HG02642 (cell line): ENCODE data around the gene SLIT3.
"Not testable (repeated sequence)": the region's sequence is repeated elsewhere in the genome, so short reads cannot be mapped to it uniquely, and the experiment has no call there.

Experiments
- ATAC-seq: cut with Tn5 transposase; IDR thresholded peaks from one replicate; pipeline ENCODE4 v1.9.1; 2021; ENCODE audit warnings: mild to moderate bottlenecking; ENCODE audit not compliant: unreplicated experiment, poor library complexity

SLIT3 gene

DNA sequence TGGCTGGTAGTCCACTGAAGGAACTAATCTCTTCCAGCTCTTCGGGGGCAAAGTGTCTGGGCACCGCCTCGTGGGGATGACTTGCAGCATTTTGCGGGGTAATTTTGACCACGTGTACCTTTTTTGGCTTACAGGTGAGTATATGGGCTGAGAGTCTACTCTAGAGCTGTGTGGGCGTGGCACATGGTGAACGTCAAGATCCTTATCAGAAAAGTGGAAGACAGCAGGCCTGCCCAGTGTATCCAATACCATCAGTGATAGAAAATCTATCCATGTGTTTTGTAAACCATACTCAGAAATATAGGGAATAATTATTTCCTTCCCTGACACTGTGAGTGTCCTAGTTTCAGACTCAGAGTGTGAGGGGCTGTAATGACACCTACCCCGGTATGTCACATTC, 148.5 kb downstream of the SLIT3 start:
- ATAC-seq, result no peak

GRCh38 chr5:169151051-169151805, 149.7 kb downstream of the SLIT3 start:
- ATAC-seq, result no peak

- ATAC-seq, result no peak
Measured at GRCh38 chr5:169150108-169150507, 150.8 kb downstream of the SLIT3 start.

- ATAC-seq, result no peak
Measured at GRCh38 chr5:169149317-169149716, 151.6 kb downstream of the SLIT3 start.

DNA sequence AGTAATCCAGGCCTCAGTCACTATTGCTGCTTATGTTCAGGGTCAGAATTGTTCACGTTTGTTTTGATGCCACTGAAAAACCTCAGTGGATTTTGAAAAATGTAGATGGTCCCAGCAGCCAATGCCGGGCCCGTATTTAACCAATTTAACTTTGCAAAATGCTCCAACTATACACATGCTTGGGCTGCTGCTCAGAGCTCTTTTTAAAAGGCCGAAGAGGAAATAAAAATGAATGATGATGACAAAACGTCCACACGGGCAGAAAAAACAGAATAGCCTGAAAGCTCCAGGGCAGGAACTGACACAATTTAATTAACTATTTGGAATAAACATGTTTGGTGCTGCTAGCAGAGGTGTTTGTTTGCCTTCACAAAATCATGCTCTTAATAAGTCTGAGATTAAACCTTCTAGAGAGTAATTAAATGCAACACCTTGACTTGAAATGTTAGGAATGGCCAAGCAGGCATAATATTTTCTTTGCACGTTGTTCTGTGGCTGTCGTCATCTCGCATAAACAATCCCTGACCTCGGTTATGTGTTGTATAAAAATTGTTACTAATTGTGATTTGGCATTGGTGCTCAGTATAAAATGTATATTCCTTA, 152.7 kb downstream of the SLIT3 start:
- ATAC-seq, result no peak

- ATAC-seq, result no peak
Measured at GRCh38 chr5:169147534-169147933, 153.4 kb downstream of the SLIT3 start.

DNA sequence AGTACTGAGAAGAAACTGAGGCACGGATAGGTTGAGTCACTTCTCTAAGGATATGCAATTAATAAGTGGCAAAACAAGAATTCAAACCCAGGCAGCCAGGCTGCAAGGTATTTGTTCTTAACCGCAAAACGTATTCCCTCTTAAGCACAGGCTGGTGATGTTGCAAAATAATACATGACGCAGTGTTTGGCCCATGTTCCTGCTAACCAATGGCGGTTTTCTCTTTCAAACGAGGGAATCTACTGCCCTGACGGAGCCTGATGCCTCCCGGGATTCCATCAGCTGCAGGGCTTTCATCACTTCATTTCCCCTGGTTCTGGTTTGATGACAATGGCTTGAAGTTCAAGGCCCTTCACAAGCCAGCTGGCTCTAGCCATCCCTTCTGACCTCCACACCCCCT, 154.8 kb downstream of the SLIT3 start:
- no peak for ATAC-seq

GRCh38 chr5:169142264-169142970, 158.5 kb downstream of the SLIT3 start:
- no peak for ATAC-seq

DNA sequence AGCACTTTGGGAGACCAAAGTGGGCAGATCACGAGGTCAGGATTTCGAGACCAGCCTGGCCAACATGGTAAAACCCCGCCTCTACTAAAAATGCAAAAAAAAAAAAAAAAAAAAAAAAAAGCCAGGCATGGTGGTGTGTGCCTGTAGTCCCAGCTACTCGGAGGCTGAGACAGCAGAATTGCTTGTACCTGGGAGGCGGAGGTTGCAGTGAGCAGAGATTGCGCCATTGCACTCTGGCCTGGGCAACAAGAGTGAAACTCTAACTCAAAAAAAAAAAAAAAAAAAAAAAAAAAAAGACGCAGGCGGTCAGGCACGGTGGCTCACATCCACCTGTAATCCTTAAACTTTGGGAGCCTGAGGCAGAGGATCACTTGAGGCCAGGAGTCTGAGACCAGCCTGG, 160.7 kb downstream of the SLIT3 start:
- not testable (repeated sequence) for ATAC-seq

- no peak for ATAC-seq
Measured at GRCh38 chr5:169139480-169140050, 161.4 kb downstream of the SLIT3 start.

GRCh38 chr5:169133531-169133930, 167.4 kb downstream of the SLIT3 start:
- ATAC-seq, result no peak

DNA sequence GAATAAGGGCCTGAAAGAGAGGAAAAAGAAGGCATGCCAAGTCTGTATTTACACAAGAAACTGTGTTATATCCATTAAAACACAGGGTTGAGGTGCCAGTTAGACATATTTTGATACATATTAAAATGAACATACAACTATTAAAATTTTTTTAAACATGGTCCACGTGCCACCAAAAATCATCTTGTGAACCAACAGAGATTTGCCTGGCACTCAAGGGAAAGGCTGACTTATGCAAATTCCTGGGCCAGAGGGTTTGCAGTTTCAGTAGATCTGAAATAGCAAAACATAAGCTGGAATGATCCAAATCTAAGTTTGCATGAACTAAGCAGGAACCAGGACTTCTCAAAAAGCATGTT, 168.7 kb downstream of the SLIT3 start:
- ATAC-seq, result no peak

- ATAC-seq, result no peak
Measured at GRCh38 chr5:169131616-169132301, 169.2 kb downstream of the SLIT3 start.

DNA sequence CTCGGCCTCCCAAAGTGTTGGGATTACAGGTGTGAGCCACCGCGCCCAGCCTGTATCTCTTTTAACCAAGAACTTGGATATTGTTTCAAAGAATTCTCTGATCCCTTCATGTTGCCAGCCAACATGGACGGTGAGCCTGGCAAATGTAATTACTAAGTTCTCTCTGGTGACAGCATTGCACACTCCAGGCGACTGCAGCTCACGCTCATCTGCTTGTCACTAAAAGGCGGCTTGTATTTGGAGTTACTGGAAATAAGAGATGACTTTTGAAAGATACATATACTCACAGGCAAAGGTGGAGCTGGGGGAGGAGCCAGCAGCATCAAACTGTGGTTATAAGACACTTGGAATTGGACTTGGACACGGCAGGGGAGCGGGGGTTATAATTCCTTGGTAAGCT, 172.3 kb downstream of the SLIT3 start:
- ATAC-seq, result no peak

- no peak for ATAC-seq
Measured at GRCh38 chr5:169127431-169127830, 173.5 kb downstream of the SLIT3 start.

DNA sequence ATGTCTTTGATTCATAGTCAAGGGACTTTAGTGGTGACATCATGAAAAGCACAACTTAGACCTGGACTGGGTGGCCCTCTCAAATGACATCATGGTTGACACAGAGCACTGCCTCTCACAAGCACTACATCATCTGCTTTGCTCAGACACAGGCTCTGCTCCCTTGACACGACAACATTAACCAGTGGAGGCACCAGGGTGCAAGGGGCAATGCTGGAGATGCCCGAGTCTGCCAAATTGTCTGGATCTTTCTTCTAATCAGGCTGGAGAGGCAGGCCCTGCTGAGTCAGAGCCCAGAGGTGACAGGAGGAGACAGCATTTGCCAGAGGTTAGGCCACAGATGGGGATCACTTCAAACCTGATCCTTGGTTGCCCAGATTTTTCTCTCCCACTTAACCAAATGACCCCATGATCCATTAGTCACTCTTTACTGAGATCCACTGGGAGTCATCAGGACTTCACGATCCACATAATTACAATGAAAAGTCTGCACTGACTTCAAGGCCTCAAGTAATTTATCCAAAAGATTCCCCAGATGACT, 174.4 kb downstream of the SLIT3 start:
- ATAC-seq, result no peak

- ATAC-seq, result no peak
Measured at GRCh38 chr5:169125571-169125970, 175.4 kb downstream of the SLIT3 start.

DNA sequence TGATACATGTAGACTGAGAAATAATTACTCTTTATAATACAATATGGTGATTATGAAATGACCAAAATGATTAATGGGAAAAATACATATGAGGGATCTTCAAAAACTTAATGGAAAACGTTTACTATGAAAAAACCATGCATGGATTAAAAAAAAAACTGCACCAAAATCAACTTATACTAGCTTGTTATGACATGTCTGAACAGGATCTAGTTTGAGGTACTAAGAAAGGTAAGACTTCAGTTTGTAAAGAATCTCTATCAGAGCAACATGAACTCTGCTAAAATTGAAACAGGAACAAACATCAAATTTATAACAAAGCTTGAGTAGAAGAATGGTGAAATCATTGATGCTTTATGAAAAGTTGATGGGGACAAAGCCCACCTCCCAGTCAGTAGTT, 178.0 kb downstream of the SLIT3 start:
- ATAC-seq, result no peak

- ATAC-seq, result no peak
Measured at GRCh38 chr5:169121630-169122420, 179.1 kb downstream of the SLIT3 start.
